ENCODE measurements around the gene MAD1L1. TPM values are rescaled to one million over a fixed set of nuclear protein-coding genes. Genes with fewer than 3 reads are reported as not detected.

Gene MAD1L1
- total RNA-seq, 1 donor from 2014 or later = 59.6 TPM

DNA sequence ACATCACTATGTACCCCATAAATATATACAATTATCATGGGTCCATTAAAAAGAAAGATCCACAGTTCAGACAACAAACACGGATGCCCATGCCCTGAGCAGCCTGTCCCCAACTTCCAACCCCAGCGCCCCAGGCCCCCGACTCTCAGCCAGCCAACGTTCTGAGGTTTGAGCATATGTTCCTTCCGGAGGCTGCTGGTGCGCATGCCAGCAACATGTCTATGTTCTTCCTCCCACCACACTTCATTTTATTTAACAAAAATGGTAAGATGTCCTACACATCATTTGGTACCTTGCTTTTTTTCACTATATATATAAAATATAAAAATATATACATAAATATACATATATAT, 250.9 kb downstream of the MAD1L1 start:
- TF ChIP-seq, protein P1, sequence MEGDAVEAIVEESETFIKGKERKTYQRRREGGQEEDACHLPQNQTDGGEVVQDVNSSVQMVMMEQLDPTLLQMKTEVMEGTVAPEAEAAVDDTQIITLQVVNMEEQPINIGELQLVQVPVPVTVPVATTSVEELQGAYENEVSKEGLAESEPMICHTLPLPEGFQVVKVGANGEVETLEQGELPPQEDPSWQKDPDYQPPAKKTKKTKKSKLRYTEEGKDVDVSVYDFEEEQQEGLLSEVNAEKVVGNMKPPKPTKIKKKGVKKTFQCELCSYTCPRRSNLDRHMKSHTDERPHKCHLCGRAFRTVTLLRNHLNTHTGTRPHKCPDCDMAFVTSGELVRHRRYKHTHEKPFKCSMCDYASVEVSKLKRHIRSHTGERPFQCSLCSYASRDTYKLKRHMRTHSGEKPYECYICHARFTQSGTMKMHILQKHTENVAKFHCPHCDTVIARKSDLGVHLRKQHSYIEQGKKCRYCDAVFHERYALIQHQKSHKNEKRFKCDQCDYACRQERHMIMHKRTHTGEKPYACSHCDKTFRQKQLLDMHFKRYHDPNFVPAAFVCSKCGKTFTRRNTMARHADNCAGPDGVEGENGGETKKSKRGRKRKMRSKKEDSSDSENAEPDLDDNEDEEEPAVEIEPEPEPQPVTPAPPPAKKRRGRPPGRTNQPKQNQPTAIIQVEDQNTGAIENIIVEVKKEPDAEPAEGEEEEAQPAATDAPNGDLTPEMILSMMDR (IDR thresholded peaks at IDR 0.05) = no peak
- Histone ChIP-seq H3K27ac (no peak overlapping the region), H3K4me3 (no peak overlapping the region), H3K9me3 (no peaks in the 10 kb centered on the region), H3K36me3 (no peaks in the 10 kb centered on the region), H3K27me3 (no peaks in the 10 kb centered on the region), H3K4me1 (no peaks in the 10 kb centered on the region)
- no peak for DNase-seq (ENCODE audit: low spot score in 2 of 2)
- intact Hi-C loops (cut with DNase I) = no loop called here

DNA sequence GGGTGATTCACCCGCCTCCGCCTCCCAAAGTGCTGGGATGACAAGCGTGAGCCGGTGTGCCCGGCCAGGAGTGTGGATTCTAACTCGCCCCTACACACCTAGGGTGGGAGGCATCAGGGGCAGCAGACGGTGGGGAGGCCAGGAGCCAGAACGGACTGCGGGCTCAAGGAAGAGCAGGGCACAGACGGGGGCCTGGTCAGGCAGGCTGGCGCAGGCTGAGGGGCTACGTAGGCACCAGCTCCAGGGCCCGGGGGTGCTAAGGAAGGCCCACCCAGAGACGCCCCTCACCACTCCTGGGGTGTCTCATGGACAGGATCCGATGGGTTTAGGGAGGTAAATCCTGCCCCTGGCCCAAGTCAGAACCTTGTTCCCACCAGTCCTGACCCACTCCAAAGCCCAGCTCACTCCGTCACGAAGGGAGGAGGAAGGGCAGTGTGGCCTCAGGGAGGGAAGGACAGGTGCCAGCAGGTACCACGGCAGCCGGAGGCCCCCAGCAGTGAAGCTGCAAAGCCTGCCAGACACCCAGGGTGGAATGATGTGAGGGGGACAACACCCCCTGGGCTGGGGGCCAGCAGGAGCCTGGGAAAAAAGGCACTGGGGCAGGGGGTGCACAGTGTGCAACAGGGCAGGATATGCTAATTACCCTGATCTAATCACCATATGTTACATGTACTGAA, 251.4 kb downstream of the MAD1L1 start:
- no peaks in the 10 kb centered on the region for H3K36me3 ChIP-seq
- no peaks in the 10 kb centered on the region for H3K27me3 ChIP-seq
- no peak for DNase-seq (ENCODE audit: low spot score in 2 of 2)
- intact Hi-C loops (cut with DNase I) = no loop called here
- H3K4me1 ChIP-seq = no peaks in the 10 kb centered on the region
- no peak overlapping the region for H3K4me3 ChIP-seq
- H3K9me3 ChIP-seq = no peaks in the 10 kb centered on the region
- H3K27ac ChIP-seq = no peak overlapping the region
- TF ChIP-seq, protein P1 (IDR thresholded peaks at IDR 0.05) = no peak

DNA sequence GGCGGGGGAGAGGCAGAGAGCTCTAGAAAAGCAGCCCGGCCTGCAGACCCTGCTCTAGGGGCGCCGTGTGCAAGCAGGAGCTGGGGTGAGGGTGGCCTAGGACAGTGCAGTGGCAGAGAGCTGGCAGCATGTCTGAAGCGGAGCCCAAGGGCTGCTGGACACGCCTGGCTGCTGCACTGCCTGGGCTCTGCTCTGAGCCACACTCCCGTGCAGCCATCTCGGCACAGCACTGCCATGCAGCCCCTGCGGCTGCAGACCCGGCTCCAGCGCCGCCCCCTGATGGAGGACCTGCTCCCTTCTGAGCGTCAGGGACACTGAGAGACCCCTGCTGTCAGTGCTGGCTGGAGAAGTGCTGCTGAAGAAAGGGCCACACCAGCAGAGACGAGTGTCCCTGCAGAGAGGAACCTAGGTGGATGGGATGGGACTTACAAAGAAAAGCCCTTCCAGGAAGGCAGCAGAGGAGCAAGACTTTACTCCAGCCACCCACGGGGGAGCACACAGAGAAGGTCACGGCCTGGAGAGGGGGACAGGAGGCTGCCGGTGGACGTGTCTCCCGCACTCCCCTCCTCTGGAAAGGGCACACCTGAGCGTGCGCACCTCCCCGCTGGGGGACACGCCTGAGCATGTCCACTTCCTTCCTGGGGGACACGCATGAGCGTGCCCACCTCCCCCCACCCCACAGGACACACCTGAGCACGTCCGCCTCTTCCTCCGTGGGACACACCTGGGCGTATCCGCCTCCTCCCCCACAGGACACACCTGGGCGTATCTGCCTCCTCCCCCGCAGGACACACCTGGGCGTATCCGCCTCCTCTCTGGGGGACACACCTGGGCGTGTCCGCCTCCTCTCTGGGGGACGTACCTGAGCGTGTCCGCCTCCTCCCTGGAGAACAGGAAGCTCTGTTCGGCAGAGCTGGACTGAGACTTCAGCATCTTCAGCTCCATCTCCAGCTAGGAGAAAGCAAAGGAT, 252.9 kb downstream of the MAD1L1 start:
- no peak for DNase-seq (ENCODE audit: low spot score in 2 of 2)
- TF ChIP-seq, protein P1 (IDR thresholded peaks at IDR 0.05) = no peak
- Histone ChIP-seq H3K4me3 (no peak overlapping the region), H3K4me1 (no peaks in the 10 kb centered on the region), H3K36me3 (no peaks in the 10 kb centered on the region), H3K27ac (no peak overlapping the region), H3K27me3 (no peaks in the 10 kb centered on the region), H3K9me3 (no peaks in the 10 kb centered on the region)
- intact Hi-C loops (cut with DNase I) = no loop called here

DNA sequence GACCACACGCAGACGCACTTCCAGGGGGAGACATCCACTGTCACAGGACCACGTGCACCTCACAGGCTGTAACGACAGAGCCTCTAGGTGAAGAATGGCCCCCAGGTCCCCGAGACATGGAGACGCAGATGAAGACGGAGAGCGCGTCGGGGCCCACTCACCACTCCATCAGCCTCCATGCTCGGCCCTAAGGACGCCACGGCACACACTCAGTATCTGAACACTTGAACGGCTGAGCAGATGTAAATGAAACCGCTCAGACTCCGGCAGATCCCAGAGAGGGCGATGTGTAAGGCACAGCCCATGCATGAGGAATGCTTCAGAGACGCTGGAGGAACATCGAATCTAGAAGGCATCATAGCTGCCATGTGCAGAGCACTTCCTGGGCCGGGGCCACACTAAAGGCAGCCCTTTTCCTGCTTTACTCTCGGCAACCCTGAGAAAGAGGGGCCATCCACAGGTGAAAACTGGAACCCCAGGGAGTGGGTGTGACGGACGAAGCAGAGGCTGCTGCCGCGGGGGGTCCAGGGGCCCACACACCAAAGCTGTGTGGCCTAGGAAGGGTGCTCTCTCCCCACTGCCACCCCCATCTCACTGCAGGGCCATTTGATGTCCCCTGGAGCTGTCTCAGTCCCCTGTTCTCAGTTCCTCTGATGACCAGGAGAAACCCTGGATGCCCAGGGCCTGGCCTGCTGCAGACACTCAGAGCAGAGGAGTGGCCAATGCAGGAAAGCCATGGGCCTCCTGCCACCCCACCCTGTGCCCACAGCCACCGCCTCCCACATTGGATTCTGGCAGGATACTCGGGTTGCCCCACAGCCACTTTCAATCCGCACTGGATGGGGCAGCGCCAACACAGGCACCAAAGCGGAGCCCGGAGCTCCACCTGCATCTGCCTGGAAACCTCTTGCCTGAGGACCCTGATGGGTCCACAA, 253.8 kb downstream of the MAD1L1 start:
- DNase-seq (ENCODE audit: low spot score in 2 of 2) = no peak
- Histone ChIP-seq H3K27ac (no peak overlapping the region), H3K4me3 (no peak overlapping the region), H3K27me3 (no peaks in the 10 kb centered on the region), H3K36me3 (no peaks in the 10 kb centered on the region), H3K4me1 (no peaks in the 10 kb centered on the region), H3K9me3 (no peaks in the 10 kb centered on the region)
- intact Hi-C loops (cut with DNase I) = no loop called here
- TF ChIP-seq, protein P1 (IDR thresholded peaks at IDR 0.05) = no peak

DNA sequence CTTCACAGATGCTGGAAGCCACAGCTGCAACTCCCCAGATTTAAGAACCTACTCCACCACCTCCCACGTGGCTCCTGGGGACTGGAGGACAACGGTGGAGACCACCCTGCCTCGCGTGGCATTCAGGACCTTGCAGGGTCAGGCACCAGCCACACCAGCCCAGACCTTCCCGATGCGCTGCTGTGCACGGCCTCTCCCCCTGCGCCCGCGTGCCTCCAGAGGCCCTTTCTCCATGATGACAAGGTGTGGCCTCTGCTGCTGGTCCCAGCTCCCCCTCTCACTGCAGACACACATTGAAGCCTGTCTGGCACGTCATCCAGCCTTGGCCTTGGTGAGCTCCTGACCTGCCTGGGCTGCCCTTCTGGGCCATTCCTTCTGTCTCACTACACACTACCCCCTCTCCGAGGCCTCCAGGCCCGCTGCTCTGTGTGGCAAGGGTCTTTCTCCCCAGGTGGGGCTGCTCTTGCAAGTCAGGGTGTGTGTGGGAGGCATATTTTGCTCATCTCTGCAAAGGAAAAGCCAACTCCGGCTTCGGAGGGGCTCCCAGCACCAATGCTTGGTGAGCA, 254.8 kb downstream of the MAD1L1 start:
- no peak for DNase-seq (ENCODE audit: low spot score in 2 of 2)
- H3K4me1 ChIP-seq = no peaks in the 10 kb centered on the region
- H3K9me3 ChIP-seq = no peaks in the 10 kb centered on the region
- TF ChIP-seq, protein P1 (IDR thresholded peaks at IDR 0.05) = no peak
- H3K4me3 ChIP-seq = no peak overlapping the region
- H3K27ac ChIP-seq = no peak overlapping the region
- H3K36me3 ChIP-seq = no peaks in the 10 kb centered on the region
- intact Hi-C loops (cut with DNase I) = no loop called here
- no peaks in the 10 kb centered on the region for H3K27me3 ChIP-seq

All from ascending aorta (tissue), 2 donors.